NCI-H2196 treated with DMSO at 0.1 percent for 48 hours (cell line): ENCODE data around the gene TADA3.
"Not testable (repeated sequence)": the region's sequence is repeated elsewhere in the genome, so short reads cannot be mapped to it uniquely, and the experiment has no call there.

Source experiments
- DNase-seq: peaks from one replicate; lab custom pipeline; 2025; ENCODE audit not compliant: unreplicated experiment; lab: John Stamatoyannopoulos, UW

Gene TADA3

GRCh38 chr3:9784965-9785364, 7.3 kb downstream of the TADA3 start:
- no peak for DNase-seq

- no peak for DNase-seq
These were observed 8.3 kb downstream of the TADA3 start for GRCh38 chr3:9783954-9784353.

- DNase-seq = no peak
These were observed 9.5 kb downstream of the TADA3 start for GRCh38 chr3:9782770-9783169.

- DNase-seq = peak; percentile 9
These were observed 10.2 kb downstream of the TADA3 start for GRCh38 chr3:9781978-9782603.

- no peak for DNase-seq
These were observed 10.7 kb downstream of the TADA3 start for GRCh38 chr3:9781551-9781950.

GRCh38 chr3:9780910-9781309, 11.4 kb downstream of the TADA3 start:
- DNase-seq = no peak

- no peak for DNase-seq
These were observed 11.8 kb downstream of the TADA3 start for GRCh38 chr3:9780458-9780812.

- no peak for DNase-seq
These were observed 12.4 kb downstream of the TADA3 start for GRCh38 chr3:9779721-9780457.

GRCh38 chr3:9779075-9779593, 13.1 kb downstream of the TADA3 start:
- no peak for DNase-seq

- DNase-seq = no peak
These were observed 13.9 kb downstream of the TADA3 start for GRCh38 chr3:9778143-9779074.

GRCh38 chr3:9777694-9778021, 14.6 kb downstream of the TADA3 start:
- no peak for DNase-seq

- no peak for DNase-seq
These were observed 15.2 kb downstream of the TADA3 start for GRCh38 chr3:9776896-9777693.

GRCh38 chr3:9771007-9771406, 21.3 kb downstream of the TADA3 start:
- DNase-seq = not testable (repeated sequence)

GRCh38 chr3:9770276-9770812, 21.9 kb downstream of the TADA3 start:
- DNase-seq = peak; percentile 9

- DNase-seq = no peak
These were observed 22.6 kb downstream of the TADA3 start, which contains the start of gene CAMK1 for GRCh38 chr3:9769426-9770275. Gene CAMK1, minus strand, starts transcription at chr3:9769947. Its CDS starts 2,198 bp downstream, at chr3:9767749.

- DNase-seq = no peak
These were observed 23.3 kb downstream of the TADA3 start for GRCh38 chr3:9769012-9769411.

GRCh38 chr3:9768141-9768775, 24.0 kb downstream of the TADA3 start:
- no peak for DNase-seq

GRCh38 chr3:9767418-9767817, 24.9 kb downstream of the TADA3 start:
- DNase-seq = no peak

GRCh38 chr3:9765865-9766264, 26.4 kb downstream of the TADA3 start:
- DNase-seq = no peak
